ENCODE results near the gene DPF3. TPM values are rescaled to one million over a fixed set of nuclear protein-coding genes. Genes with fewer than 3 reads are reported as not detected.

Gene DPF3
- total RNA-seq, 1 donor from 2014 or later = 0.11 TPM

- Histone ChIP-seq H3K4me1 (no peaks in the 10 kb centered on the region), H3K36me3 (no peaks in the 10 kb centered on the region), H3K27me3 (no peaks in the 10 kb centered on the region), H3K9me3 (no peaks in the 10 kb centered on the region), H3K4me3 (no peak overlapping the region), H3K27ac (no peak overlapping the region)
- intact Hi-C loops (cut with DNase I) = no loop called here
- DNase-seq (ENCODE audit: low spot score in 2 of 2) = peak in 1 of 2 donors; percentile 33
- TF ChIP-seq CTCF (IDR thresholded peaks at IDR 0.05) = no peak
Measured at GRCh38 chr14:72737560-72737943, 156.3 kb downstream of the DPF3 start.

- DNase-seq (ENCODE audit: low spot score in 2 of 2) = peak in 1 of 2 donors; percentile 18
- H3K27me3 ChIP-seq = no peaks in the 10 kb centered on the region
- H3K4me3 ChIP-seq = no peak overlapping the region
- no peak overlapping the region for H3K27ac ChIP-seq
- intact Hi-C loops (cut with DNase I) = no loop called here
- TF ChIP-seq CTCF (IDR thresholded peaks at IDR 0.05) = no peak
- H3K4me1 ChIP-seq = no peaks in the 10 kb centered on the region
- H3K36me3 ChIP-seq = no peaks in the 10 kb centered on the region
- no peaks in the 10 kb centered on the region for H3K9me3 ChIP-seq
Measured at GRCh38 chr14:72736786-72737559, 156.9 kb downstream of the DPF3 start.

- TF ChIP-seq CTCF (IDR thresholded peaks at IDR 0.05) = no peak
- Histone ChIP-seq H3K27me3 (no peaks in the 10 kb centered on the region), H3K4me1 (no peaks in the 10 kb centered on the region), H3K36me3 (no peaks in the 10 kb centered on the region), H3K4me3 (no peak overlapping the region), H3K9me3 (no peaks in the 10 kb centered on the region), H3K27ac (no peak overlapping the region)
- intact Hi-C loops (cut with DNase I) = no loop called here
- peak in 1 of 2 donors; percentile 31 for DNase-seq (ENCODE audit: low spot score in 2 of 2)
Measured at GRCh38 chr14:72736308-72736707, 157.6 kb downstream of the DPF3 start.

GRCh38 chr14:72732022-72732780, 161.7 kb downstream of the DPF3 start:
- TF ChIP-seq CTCF (IDR thresholded peaks at IDR 0.05) = no peak
- no peaks in the 10 kb centered on the region for H3K4me1 ChIP-seq
- H3K4me3 ChIP-seq = no peak overlapping the region
- H3K27me3 ChIP-seq = no peaks in the 10 kb centered on the region
- no peaks in the 10 kb centered on the region for H3K9me3 ChIP-seq
- no peaks in the 10 kb centered on the region for H3K36me3 ChIP-seq
- intact Hi-C loops (cut with DNase I) = no loop called here
- DNase-seq (ENCODE audit: low spot score in 2 of 2) = no peak
- no peak overlapping the region for H3K27ac ChIP-seq

- intact Hi-C loops (cut with DNase I) = no loop called here
- no peak for DNase-seq (ENCODE audit: low spot score in 2 of 2)
Measured at GRCh38 chr14:72731252-72732020, 162.5 kb downstream of the DPF3 start.

More at GRCh38 chr14:72731252-72732020, 162.5 kb downstream of the DPF3 start:
- H3K27ac ChIP-seq = no peak overlapping the region
- no peaks in the 10 kb centered on the region for H3K9me3 ChIP-seq
- no peaks in the 10 kb centered on the region for H3K4me1 ChIP-seq
- no peak overlapping the region for H3K4me3 ChIP-seq
- H3K36me3 ChIP-seq = no peaks in the 10 kb centered on the region
- no peak for TF ChIP-seq CTCF (IDR thresholded peaks at IDR 0.05)
- H3K27me3 ChIP-seq = no peaks in the 10 kb centered on the region

All from ascending aorta (tissue), 2 donors.